Smooth muscle cell (in vitro differentiated cells): ENCODE data around the gene SOCS1. TPM values are rescaled to one million over a fixed set of nuclear protein-coding genes. Genes with fewer than 3 reads are reported as not detected.

Experiments
- DNase-seq: peaks from one replicate; lab custom pipeline; 2025; ENCODE audit not compliant: unreplicated experiment; lab: John Stamatoyannopoulos, UW
- H2AFZ ChIP-seq: fragments of 200-600 bp; sonication (generic); 2 replicates; pipeline ENCODE4 v1.6.0; 2016; ENCODE audit warnings: antibody characterized with exemption, low read depth, mild to moderate bottlenecking
- H3F3A ChIP-seq: fragments of 200-600 bp; sonication (generic); 2 replicates; pipeline ENCODE4 v1.6.0; 2017; ENCODE audit warnings: antibody characterized with exemption, low read depth
- H3K27ac ChIP-seq: fragments of 200-600 bp; sonication (generic); 2 replicates; pipeline ENCODE4 v1.5.1; 2016; ENCODE audit warnings: low read depth, mild to moderate bottlenecking
- H3K27me3 ChIP-seq: fragments of 200-600 bp; sonication (generic); 2 replicates; pipeline ENCODE4 v1.6.1; 2016; ENCODE audit warnings: low read depth, mild to moderate bottlenecking
- H3K36me3 ChIP-seq: fragments of 200-600 bp; sonication (generic); 2 replicates; pipeline ENCODE4 v1.5.1; 2016; ENCODE audit warnings: low read depth
- H3K4me1 ChIP-seq: fragments of 200-600 bp; sonication (generic); 2 replicates; pipeline ENCODE4 v1.5.1; 2016; ENCODE audit warnings: low read depth
- H3K4me2 ChIP-seq: fragments of 200-600 bp; sonication (generic); 2 replicates; pipeline ENCODE4 v1.6.0; 2016; ENCODE audit warnings: mild to moderate bottlenecking
- H3K4me3 ChIP-seq: fragments of 200-600 bp; sonication (generic); 2 replicates; pipeline ENCODE4 v1.5.1; 2016; ENCODE audit warnings: mild to moderate bottlenecking
- H3K79me2 ChIP-seq: fragments of 200-600 bp; sonication (generic); 2 replicates; pipeline ENCODE4 v1.6.0; 2016; ENCODE audit warnings: low read depth, mild to moderate bottlenecking
- H3K9ac ChIP-seq: fragments of 200-600 bp; sonication (generic); 2 replicates; pipeline ENCODE4 v1.6.0; 2016; ENCODE audit warnings: low read depth
- H3K9me3 ChIP-seq: fragments of 200-600 bp; sonication (generic); replicated peaks from 2 replicates; pipeline ENCODE4 v1.5.1; 2016; ENCODE audit warnings: low read depth
- H4K20me1 ChIP-seq: fragments of 200-600 bp; sonication (generic); 2 replicates; pipeline ENCODE4 v1.6.0; 2016; ENCODE audit warnings: low read depth
- CTCF ChIP-seq: fragments of 200-600 bp; sonication (generic); IDR thresholded peaks from 2 replicates; pipeline ENCODE4 v1.5.1; 2017; ENCODE audit warnings: borderline replicate concordance, mild to moderate bottlenecking, antibody characterized with exemption; ENCODE audit not compliant: insufficient read depth, poor library complexity, severe bottlenecking
- WGBS: methylation state at CpG from one replicate; pipeline ENCODE4 v1.1.7; 2016; ENCODE audit warnings: low lambda C conversion rate; 5-methylcytosine and 5-hydroxymethylcytosine counted together
- polyA plus RNA-seq: library from polyadenylated mRNA; unstranded; fragments of >200 nt; fragmentation: Nextera tagmentation; extraction: Ambion mirVana; gene quantifications from 2 replicates; pipeline ENCODE4 v1.2.1, GENCODE V29; 2016
- total RNA-seq: library from RNA; depleted of rRNA; stranded (reverse); fragments of >200 nt; gene quantifications from 2 replicates; pipeline ENCODE4 v1.2.3, GENCODE V29; 2014

The SOCS1 gene
- total and polyA plus RNA-seq, 2 experiments from 2014 or later = 6.1 to 18.7 TPM

- WGBS = 91% methylated on average over 7 of the region's 7 CpGs
- Histone ChIP-seq H3F3A (no peaks in the 10 kb centered on the region), H3K4me1 (no peaks in the 10 kb centered on the region), H3K4me2 (no peak overlapping the region), H3K4me3 (no peak overlapping the region), H4K20me1 (no peaks in the 10 kb centered on the region), H3K36me3 (no peaks in the 10 kb centered on the region), H2AFZ (no peak overlapping the region), H3K9me3 (no peaks in the 10 kb centered on the region), H3K27ac (no peak overlapping the region), H3K9ac (no peak overlapping the region), H3K79me2 (no peaks in the 10 kb centered on the region), H3K27me3 (no peaks in the 10 kb centered on the region)
- no peak for TF ChIP-seq CTCF
- no peak for DNase-seq
These were observed 19.0 kb upstream of the SOCS1 start for GRCh38 chr16:11274964-11275363.

DNA sequence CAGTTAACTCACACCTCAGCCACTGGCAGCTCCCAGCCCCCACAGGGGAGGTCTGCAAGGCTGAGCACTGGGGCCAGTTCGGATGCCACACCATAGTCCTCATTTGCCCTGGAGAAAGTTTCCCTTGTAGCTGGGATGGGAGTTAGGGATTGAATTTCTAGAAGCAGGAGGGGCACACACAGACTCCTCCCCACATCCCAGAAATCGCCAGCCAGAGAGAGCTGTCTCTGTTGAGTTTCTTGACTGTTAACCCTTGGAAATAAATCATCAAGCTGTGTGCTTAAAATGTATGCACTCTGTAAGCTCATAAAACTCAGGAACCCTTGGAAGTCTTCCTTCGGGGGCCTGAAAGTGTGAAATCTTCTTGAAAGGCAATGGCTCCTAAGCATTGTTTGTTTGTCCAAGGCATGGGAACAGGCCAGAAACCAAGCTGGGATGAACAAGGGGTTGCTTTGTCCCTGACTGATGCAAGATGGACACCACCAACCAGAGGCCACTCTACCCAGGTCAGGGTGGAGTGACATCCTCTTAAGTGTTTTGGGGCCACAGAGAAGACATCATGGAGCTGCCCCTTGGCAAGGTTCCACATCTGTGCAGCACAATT, 17.8 kb upstream of the SOCS1 start:
- Histone ChIP-seq H3K27ac (no peak overlapping the region), H3K4me3 (no peak overlapping the region), H2AFZ (no peak overlapping the region), H3K79me2 (no peaks in the 10 kb centered on the region), H3K4me2 (no peak overlapping the region), H3K4me1 (no peaks in the 10 kb centered on the region), H3K9ac (no peak overlapping the region), H3K36me3 (no peaks in the 10 kb centered on the region), H4K20me1 (no peaks in the 10 kb centered on the region), H3K27me3 (no peaks in the 10 kb centered on the region), H3K9me3 (no peaks in the 10 kb centered on the region), H3F3A (no peaks in the 10 kb centered on the region)
- DNase-seq = no peak
- 26% methylated on average over 3 of the region's 3 CpGs for WGBS
- no peak for TF ChIP-seq CTCF

- Histone ChIP-seq H3K4me2 (no peak within 1 kb of the TSS), H4K20me1 (no peaks in the 10 kb centered on the region), H3K4me1 (no peaks in the 10 kb centered on the region), H3K27me3 (no peaks in the 10 kb centered on the region), H3K36me3 (no peaks in the 10 kb centered on the region), H3K79me2 (no peaks in the 10 kb centered on the region), H3F3A (no peaks in the 10 kb centered on the region), H3K4me3 (no peak within 1 kb of the TSS), H3K9me3 (no peaks in the 10 kb centered on the region), H3K27ac (no peak within 1 kb of the TSS), H2AFZ (no peak within 1 kb of the TSS), H3K9ac (no peak within 1 kb of the TSS)
- WGBS = 76% methylated on average over 30 of the region's 30 CpGs
- no peak for DNase-seq
- no peak for TF ChIP-seq CTCF
These were observed 17.1 kb upstream of the SOCS1 start, which contains the start of gene PRM3 for GRCh38 chr16:11272921-11273720. TSS of gene PRM3 (minus strand) at chr16:11273629. CDS start at chr16:11273595, 34 bp downstream.
